Suppressor macrophage treated with lipopolysaccharide for 1 hour (primary cell): ENCODE measurements around the gene ZBTB1.
"Not testable (repeated sequence)": the region's sequence is repeated elsewhere in the genome, so short reads cannot be mapped to it uniquely, and the experiment has no call there.

Experiments
- DNase-seq, 3 donors: peaks; one replicate each; pipeline ENCODE4 v3.0.0-alpha.2; 2020 to 2022

ZBTB1 gene

DNA sequence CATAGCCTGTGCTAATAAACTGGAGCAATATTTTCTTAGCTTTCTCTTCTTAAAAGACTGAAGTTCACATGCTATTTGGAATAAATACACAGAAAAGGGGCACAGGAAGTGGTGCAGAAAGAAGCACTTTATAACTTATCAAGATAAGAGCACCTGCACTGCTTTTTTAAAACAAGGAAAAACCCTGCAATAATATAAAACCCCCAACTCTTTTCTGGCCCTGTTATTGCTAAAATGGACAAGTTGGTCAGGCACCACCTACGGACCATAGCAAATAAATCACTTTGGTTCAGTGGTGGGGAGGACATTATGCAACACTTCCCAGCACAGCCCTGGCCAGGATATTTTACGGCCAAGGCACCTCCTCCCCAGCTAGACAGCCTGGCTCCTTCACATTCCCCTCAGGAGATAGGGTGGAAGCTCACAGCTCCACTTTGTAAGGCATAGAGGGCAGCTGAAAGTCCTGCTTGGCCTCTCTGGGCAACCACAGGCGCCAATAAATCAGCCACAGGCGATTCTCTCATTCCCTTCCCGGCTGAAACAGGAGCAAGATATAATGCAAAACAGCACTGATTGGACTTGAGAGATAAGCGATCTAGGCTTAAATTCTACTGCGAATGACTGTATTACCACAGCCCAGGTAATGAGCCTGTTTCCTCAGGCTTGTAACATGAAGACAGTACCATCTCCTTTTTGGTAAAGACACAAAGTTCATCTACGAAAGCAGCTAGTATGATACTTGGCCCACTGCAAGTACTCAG is 3.0 kb upstream of the ZBTB1 start:
- DNase-seq: peak; percentile 32 to 39 (median 39)

DNA sequence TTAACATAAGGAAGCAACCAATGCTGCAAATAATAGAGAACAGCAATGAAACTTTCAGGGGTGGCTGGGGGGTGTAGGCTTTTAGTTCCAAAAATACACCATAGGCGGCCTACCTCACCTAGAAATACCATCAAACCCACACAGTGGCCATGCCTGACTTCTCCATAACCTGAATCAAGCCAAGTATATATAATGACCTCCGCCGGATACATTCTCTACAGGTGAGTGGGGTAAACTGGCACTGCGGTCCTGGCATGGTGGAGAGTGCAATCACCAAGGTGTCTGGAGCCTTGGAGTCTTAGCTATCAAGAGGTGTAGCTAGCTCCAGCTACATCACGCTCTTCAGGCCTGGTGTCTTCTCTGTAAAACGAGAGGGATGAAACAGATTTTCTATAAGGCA is 2.1 kb upstream of the ZBTB1 start:
- DNase-seq: no peak

DNA sequence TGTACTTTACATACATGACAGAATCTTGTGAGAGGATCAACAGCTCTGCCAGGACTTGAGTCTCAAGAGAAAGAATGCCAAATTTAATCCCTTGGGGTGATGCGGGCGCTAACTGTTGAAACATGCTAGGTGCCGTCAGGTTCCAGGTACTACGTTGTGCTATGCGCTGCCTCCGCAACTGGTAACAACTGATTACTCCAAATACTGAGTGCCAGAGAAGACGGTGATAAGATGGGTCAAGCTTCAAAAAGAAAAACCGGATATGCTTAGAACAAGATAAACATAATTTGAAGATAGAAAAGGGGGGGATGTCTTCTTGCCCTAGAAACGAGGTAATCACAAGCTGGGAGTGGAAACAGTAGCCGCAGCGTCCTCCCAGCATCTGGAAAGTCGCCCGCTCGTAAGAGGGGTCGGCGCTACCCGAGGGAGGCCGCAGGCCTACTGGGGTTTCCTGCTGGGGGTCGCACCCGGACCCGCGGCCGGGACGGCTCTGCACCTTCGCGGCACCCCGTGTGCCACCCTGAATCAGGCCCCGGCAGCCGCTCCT is 1.6 kb upstream of the ZBTB1 start:
- no peak for DNase-seq

DNA sequence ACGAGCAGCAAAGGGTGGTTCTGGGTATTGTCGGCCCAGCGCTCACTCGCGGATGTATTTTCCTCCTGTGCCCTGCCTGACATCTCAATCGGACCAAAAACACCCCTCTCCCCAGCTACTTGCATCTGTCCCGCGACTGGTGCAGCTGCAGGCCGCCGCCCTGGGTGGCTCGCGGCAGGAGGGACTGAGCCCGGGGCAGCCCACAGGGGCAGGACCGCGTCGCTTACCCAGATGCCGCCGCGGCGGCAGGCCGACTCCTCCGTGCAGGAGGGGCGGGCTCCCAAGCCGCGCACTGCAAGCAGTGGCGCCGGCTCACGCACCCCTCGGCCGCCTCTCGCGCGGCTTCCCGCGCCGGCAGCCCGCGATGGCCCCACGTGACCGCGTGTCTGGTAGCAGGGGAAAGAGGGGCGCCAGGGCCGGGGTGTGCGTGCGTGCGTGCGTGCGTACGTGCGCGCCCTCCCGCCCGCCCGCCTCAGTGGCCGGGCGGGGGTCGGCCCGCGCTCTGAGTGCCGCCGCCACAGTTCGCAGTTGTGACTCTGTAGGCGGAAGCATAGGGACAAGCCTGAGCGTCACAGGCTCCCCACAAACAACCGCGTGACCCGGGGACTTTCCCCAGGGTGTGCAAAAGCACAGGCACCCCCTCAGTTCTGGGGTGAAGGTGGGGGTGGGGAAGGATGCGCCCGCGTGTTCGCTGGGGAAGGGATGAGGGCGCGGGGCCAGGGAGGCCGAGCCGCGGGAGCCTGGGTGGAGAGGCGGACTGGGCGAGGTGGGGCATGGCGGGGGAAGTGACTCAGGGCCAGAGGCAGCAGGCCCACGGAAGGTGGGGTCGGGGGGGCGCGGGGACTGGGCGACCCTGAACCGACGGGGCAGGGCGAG is 898 bp upstream of the ZBTB1 start, which contains the start of gene ZBTB25:
Gene ZBTB25, minus strand, starts transcription at position 405 of the 876 bp plus-strand sequence. CDS start 13,305 bp downstream, outside the sequence.
- peak; percentile 93 to 96 (median 94) for DNase-seq

DNA sequence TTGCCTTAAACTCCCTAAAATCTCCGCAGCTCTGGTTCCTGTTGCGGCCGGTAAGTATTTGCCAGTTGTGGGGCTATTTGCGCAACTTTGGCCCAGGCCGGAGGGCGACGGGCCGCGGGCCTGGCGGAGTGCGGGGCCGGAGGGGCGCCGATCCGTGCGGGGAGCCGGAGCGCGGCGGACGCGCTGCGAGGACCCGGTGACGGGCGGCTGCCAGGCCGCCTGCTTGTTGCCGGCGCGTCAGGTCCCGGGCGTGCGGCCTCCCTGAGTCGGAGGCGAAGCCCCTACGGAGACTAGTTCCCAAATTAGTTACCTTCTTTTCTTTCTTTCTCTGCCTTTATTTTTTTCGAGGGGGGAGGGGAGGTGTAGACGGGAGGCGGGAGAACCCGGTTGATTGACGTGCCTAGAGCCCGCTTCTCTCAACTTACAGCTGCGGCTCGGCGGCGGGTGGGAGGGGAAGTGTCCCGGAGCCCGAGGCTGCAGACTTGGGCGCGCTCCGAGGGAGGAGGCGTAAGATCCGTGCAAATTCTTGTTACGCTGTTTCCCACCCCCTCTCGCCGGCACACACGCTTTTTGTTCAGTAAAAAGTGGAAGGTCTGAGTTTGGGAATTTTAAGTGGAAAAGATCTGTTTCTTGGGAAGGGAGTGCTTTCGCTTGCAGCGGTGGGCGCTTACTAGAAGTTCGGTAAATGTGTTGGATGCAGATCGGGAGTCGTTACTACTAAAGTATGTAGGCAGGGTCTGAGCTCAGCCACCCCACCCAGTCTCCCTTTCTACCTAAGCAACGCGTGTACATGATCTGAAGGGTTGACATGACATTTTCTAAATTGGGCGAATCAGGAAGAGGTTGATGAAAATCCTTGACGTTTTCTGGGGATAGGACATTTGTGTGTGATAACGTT is 576 bp downstream of the ZBTB1 start:
- DNase-seq: peak; percentile 87 to 95 (median 92)

DNA sequence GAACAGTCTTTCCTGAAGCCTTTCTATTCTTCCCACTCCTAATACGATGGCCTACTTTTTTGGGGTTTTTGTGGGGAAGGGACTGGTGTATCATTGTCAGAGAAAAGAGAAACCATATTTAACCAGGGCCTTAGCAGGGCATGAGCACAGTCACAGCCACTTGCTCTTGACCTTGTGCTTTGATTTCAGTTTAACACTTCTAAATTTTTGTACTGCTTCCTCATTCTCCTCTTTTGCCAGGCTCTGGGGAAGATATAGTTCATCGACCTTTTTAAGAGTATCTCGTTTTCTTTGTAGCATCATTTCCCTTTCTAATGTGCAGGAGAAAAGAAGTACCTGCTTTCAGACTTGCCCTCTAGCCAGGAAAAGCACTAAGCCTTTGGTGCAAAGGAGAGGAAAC is 2.2 kb downstream of the ZBTB1 start:
- DNase-seq: peak; percentile 55 to 72 (median 56)

DNA sequence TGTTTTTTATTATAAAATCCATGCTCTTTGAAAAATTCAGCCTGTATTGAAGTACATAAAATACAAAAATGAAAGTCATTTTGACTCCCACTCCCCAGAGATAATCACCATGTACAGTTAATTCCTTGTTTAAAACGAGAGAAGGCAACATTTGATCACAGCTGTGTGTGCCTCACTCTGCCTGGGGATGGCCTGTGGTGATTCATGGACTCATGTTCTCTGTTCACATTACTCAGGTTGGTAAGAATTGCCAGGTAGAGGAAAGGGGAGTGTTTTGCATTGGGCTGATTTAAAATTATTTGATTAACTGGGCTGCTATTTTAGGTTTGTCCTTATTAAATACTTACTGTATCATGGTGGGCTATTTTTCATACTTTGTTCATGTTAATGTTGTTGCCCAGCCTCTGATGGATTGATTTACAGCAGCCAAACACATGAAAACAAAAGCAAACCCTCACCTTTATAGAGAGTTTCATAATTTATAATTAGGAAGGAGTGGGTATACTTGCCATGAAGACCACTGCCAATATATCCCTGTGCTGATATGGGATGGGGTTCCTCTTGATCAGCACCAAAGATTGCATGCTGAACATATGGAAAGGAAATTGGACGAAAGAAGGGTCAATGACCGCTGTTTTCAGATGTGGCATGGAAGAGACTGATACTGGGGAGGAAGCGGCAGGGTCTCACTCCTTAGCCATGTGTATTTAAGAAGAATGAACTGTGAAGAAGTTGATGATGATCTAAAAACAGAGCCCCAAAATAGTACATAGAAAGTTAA is 3.0 kb downstream of the ZBTB1 start:
- peak; percentile 36 to 55 (median 36) for DNase-seq

DNA sequence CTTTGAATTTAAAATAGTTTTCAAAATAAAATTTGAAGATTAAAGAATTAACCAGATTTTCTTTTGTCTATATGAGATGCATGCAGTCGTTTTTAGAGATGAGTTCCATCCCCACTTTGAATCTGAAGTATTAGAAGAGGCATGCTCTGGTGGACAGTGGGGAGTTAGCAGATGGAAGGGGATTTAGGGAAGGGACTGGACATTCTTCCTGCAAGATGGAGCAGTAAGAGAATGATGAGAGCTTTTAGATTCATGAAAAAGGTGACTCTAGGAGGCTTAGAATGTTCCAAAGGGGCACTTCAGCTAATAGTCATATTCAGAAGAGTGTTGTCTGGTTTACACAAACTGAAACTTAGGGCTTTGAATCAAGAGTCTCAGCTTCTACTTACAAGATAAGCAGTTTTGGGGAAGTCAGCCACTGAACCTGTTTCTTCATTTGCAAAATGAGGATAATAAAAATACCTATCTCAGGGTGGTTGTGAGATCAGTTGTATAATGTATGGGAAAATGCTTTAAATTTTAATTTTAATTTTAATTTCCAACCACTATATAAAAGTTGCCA is 3.7 kb downstream of the ZBTB1 start:
- no peak for DNase-seq

DNA sequence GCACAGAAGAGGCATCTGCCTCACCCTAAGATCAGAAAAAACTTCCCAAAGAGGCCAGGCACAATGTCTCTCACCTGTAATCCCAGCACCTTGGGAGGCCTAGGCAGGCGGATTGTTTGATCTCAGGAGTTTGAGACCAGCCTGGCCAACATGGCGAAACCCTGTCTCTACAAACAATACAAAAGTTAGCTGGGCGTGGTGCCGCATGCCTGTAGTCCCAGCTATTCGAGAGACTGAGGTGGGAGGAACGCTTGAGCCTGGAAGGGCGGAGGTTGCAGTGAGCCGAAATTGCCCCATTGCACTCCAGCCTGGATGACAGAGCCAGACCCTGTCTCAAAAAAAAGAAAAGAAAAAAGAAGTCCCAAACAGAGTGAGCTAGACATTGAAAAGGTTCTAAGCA is 4.5 kb downstream of the ZBTB1 start:
- DNase-seq: no peak

DNA sequence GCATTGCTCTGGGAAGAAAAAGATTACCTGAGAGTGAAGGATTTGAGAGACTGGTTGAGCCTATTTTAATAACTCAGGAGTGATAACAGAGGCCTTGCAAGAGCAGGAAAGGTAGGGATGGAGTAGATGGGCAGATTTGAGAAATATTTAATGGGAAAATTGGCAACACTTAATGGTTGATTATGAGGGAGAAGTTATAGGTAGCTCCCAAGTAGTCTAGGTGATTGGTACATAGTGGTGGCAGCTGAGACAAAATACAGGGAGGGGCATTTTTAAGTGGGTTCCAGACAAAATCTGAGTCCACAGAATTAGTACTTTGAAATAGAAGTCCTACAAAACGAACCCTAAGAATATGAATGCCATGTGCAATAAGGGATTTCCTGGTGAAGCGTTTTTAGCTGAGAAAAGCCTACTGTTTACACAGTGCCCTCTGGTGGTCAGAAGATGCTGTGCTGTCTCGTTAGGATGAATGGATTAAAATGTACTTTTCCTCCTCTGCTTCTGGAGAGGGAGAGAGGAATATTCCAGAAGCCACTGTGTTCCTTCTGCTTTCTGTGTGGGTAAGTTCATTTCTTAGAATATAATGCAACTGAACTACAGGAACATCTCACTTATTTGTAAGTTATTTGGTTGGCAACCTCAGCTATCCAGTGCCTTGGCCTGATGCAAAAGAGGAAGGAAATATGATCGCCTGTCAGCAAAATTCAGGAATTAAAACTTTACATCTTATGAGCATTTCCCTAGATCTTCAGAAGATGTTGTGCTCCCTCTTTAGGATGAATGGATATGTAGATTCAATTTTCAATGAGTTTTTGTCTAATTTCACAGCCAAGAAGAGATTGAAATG is 6.5 kb downstream of the ZBTB1 start:
- peak; percentile 85 to 90 (median 89) for DNase-seq

DNA sequence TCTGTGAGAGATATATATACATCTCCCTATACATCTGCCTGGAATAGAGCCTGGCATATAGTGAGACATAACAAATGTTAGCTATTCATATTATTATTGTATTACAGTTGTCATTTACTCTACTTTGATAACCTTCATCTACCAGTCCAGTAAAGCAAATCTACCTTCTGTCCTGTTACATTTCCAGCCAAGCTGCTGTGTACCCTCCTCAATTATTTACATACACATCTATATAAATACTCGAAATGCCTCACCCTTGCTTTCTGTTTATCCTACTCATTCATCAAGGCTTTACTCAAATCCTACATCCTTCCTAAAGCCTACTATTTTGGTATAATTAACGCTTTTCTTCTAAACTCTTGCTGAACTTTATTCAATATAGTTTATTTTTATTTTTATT is 8.7 kb downstream of the ZBTB1 start:
- DNase-seq: no peak

DNA sequence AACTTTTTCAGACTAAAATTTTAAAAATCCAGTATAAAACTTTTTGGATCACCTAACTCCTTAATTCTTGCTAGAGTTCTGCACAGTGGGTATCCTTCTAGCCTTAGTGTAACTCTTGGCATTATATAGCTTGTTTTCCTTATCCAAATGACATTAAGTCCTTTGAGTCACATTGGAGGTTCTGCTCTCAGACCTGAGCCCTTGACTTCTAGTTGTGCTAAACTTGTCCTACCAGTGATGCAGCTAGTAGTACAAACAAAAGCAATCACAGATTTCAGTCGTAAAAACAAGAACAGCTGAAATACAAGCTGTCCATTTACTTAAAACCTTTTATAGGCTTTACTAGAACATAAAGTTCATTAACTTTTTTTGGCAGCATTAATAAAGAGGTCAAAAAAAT is 10.5 kb downstream of the ZBTB1 start:
- no peak for DNase-seq

DNA sequence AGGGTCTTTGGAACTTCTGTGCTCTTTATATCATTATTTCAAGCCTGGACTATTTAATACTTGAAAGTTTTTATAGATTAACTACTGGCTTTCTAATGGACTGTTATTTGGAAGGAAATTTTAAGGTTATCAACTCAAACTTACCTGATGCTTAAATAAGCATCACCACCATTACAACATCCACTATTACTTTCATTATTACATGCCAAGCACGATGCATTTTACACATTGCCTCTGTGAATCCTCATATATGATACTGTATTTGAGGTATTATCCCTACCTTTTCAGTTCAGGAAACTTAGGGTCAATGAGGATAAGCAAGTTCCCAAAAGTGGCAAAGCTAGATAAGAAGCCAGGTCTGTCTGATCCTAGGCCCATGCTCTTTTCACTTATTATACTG is 12.4 kb downstream of the ZBTB1 start:
- no peak for DNase-seq

DNA sequence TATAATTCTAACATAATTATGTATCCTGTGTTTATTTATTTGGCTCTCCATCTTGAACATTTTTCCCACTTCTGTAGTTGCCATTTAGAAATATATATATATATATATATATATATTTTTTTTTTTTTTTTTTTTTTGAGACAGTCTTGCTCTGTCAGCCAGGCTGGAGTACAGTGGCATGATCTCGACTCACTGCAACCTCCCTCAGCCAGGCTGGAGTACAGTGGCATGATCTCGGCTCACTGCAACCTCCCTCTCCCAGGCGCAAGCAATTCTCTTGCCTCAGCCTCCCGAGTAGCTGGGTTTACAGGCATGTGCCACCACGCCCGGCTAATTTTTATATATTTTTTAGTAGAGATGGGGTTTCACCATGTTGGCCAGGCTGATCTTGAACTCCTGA is 13.1 kb downstream of the ZBTB1 start:
- not testable (repeated sequence) for DNase-seq

DNA sequence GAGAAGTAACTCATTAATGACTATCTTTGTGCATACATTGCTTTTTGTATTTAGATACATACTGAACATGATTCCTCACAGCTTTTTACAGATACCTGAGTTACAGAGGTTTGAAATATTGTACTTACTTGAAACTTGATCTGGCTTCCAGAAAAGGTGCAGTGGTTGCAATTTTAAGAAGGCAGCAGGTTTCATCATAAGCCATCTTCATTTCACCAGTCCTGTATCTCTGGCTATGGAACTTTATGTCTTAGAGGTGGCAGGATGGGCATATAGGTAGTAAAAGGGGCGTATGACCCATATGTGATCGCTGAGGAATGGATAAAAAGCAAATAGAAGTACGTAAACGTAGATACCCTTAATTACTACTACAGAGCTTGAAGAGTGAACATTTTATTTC is 13.7 kb downstream of the ZBTB1 start:
- no peak for DNase-seq

DNA sequence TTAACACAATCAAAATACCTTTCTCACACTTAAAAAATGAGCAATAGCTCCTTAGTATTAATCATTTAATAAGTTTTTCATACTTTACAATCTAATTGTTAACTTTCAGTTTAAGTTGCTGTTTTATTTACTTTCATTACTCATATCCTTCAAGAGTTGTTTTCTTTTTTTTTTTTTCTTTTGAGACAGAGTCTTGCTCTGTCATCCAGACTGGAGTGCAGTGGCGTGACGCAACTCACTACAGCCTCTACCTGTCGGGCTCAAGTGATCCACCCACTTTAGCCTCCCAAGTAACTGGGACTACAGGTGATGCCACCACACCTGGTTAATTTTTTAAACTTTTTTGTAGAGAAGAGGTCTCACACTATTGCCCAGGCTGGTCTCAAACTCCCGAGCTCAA is 16.1 kb downstream of the ZBTB1 start:
- DNase-seq: no peak

DNA sequence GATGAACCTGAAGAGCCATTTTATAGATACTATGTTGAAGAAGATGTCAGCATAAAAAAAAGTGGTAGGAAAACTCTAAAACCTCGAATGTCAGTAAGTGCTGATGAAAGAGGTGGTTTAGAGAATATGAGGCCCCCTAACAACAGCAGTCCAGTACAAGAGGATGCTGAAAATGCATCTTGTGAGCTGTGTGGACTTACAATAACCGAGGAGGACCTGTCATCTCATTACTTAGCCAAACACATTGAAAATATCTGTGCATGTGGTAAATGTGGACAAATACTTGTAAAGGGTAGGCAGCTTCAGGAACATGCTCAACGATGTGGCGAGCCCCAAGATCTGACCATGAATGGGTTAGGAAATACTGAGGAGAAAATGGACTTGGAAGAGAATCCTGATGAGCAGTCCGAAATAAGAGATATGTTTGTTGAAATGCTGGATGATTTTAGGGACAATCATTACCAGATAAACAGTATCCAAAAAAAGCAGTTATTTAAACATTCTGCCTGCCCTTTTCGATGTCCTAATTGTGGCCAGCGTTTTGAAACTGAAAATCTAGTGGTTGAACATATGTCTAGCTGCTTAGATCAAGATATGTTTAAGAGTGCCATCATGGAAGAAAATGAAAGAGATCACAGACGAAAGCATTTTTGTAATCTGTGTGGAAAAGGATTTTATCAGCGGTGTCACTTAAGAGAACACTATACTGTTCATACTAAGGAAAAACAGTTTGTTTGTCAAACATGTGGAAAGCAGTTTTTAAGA is 18.2 kb downstream of the ZBTB1 start:
- no peak for DNase-seq

DNA sequence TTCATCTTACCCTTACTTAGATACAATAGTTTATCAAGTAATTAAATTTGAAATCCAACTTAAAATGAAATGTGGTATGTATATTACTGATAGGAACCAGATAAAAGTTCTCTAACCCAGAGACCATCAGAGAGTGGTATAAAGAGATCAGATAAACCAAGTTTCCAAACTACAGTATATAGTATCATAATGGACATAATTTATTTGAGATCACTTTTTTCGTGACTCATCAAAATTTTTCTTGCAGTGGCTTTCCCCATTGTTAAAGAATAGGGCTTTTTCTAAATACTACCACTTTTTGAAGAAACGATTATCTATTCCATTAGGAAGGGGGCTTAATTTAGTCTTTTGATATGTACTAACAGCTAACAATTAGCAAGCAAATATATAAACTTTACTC is 20.8 kb downstream of the ZBTB1 start:
- no peak for DNase-seq

DNA sequence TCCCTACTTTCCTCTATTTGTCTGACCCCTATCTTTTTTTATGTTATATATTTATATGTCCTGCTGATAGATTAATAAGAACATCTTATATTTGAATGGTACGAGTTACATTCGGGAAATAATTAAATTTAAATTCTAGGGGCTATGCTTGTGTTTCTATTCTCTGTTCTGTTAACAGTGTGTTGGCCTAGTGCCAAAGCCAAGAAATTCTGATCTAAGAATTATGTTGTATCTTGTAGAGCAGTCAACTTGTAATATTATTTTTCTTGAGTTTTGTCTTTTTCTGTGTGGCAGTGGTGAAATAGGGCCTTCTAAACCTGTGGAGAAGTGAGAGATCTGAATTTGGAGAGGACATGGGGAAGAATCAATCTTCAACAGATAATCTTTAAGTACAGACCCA is 27.0 kb downstream of the ZBTB1 start:
- no peak for DNase-seq
